Measurements from ENCODE around the gene SMYD3. TPM values are rescaled to one million over a fixed set of nuclear protein-coding genes. Genes with fewer than 3 reads are reported as not detected.

The SMYD3 gene
- total RNA-seq, 1 donor from 2014 or later, result 35.4 TPM

DNA sequence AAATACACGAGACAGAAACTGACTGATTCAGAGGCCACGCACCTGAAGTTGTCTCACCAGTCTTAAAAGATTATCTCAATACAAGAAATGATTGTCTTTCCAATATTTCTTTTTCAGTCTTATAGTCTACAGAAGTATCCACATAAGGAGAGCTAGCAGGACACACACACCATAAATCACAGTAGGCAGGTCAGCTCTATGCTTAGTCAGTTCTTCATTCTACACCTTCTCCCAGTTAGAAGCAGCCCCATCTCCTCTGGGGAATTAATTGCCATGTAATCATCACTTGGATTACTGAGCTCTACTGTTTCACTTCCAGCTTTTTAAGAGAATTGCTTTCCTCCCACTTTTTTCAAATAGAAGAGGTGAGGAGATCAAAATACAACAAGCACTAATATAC, 59.6 kb downstream of the SMYD3 start:
- Mint-ChIP-seq H3K27me3 (ENCODE audit: unreplicated experiment) (no peaks in the 10 kb centered on the region), H3K4me1 (ENCODE audit: low read depth, unreplicated experiment) (peaks cover 15% of the 10 kb centered on the region), H3K27ac (ENCODE audit: unreplicated experiment) (no peak overlapping the region), H3K36me3 (ENCODE audit: unreplicated experiment) (peaks cover 3% of the 10 kb centered on the region), H3K4me3 (ENCODE audit: unreplicated experiment) (no peak overlapping the region), H3K9me3 (ENCODE audit: unreplicated experiment) (no peaks in the 10 kb centered on the region)
- TF ChIP-seq, protein P1, sequence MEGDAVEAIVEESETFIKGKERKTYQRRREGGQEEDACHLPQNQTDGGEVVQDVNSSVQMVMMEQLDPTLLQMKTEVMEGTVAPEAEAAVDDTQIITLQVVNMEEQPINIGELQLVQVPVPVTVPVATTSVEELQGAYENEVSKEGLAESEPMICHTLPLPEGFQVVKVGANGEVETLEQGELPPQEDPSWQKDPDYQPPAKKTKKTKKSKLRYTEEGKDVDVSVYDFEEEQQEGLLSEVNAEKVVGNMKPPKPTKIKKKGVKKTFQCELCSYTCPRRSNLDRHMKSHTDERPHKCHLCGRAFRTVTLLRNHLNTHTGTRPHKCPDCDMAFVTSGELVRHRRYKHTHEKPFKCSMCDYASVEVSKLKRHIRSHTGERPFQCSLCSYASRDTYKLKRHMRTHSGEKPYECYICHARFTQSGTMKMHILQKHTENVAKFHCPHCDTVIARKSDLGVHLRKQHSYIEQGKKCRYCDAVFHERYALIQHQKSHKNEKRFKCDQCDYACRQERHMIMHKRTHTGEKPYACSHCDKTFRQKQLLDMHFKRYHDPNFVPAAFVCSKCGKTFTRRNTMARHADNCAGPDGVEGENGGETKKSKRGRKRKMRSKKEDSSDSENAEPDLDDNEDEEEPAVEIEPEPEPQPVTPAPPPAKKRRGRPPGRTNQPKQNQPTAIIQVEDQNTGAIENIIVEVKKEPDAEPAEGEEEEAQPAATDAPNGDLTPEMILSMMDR (IDR thresholded peaks at IDR 0.05; ENCODE audit: partially characterized antibody, unreplicated experiment), result no peak
- no peak for DNase-seq

GRCh38 chr1:246445503-246445902, 61.6 kb downstream of the SMYD3 start:
- peaks cover 3% of the 10 kb centered on the region for H3K36me3 Mint-ChIP-seq (ENCODE audit: unreplicated experiment)

GRCh38 chr1:246444617-246445016, 62.5 kb downstream of the SMYD3 start:
- H3K9me3 Mint-ChIP-seq (ENCODE audit: unreplicated experiment), result no peaks in the 10 kb centered on the region
- H3K4me1 Mint-ChIP-seq (ENCODE audit: low read depth, unreplicated experiment), result peaks cover 12% of the 10 kb centered on the region

More at GRCh38 chr1:246445503-246445902, 61.6 kb downstream of the SMYD3 start:
- Mint-ChIP-seq H3K9me3 (ENCODE audit: unreplicated experiment) (no peaks in the 10 kb centered on the region), H3K27ac (ENCODE audit: unreplicated experiment) (no peak overlapping the region), H3K4me1 (ENCODE audit: low read depth, unreplicated experiment) (peaks cover 12% of the 10 kb centered on the region), H3K4me3 (ENCODE audit: unreplicated experiment) (no peak overlapping the region), H3K27me3 (ENCODE audit: unreplicated experiment) (no peaks in the 10 kb centered on the region)
- no peak for DNase-seq
- TF ChIP-seq, protein P1 (IDR thresholded peaks at IDR 0.05; ENCODE audit: partially characterized antibody, unreplicated experiment), result no peak

GRCh38 chr1:246437961-246438360, 69.1 kb downstream of the SMYD3 start:
- no peak overlapping the region for H3K4me3 Mint-ChIP-seq (ENCODE audit: unreplicated experiment)

More at GRCh38 chr1:246444617-246445016, 62.5 kb downstream of the SMYD3 start:
- H3K36me3 Mint-ChIP-seq (ENCODE audit: unreplicated experiment), result peaks cover 3% of the 10 kb centered on the region
- H3K27me3 Mint-ChIP-seq (ENCODE audit: unreplicated experiment), result no peaks in the 10 kb centered on the region
- H3K4me3 Mint-ChIP-seq (ENCODE audit: unreplicated experiment), result no peak overlapping the region
- TF ChIP-seq, protein P1 (IDR thresholded peaks at IDR 0.05; ENCODE audit: partially characterized antibody, unreplicated experiment), result no peak
- no peak for DNase-seq
- no peak overlapping the region for H3K27ac Mint-ChIP-seq (ENCODE audit: unreplicated experiment)

DNA sequence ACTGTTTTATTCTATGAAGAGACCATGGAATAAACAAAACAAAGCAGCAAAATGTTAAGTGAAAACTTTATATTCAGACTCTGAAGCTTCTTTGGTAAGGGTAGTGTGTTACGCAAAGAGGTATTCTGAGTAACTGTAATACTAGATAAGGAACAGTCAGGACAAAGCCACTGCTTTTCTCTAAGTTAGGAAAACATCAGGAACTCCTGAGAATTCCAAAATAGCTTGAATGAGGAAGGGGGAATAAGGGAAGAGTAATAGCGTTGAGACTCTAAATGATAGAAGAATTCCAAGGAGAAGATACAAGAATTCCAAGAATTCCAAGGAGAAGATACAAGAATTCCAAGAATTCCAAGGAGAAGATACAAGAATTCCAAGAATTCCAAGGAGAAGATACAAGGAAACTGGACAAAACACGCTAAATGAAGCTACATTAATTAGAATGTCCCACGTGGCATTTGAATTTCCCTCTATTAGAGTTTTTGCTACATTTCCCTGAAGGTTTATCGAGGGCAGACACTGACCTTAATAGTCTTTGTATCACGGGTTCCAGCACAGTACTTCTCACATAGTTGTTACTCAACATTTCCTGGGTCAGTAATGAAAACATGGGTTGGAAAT, 71.5 kb downstream of the SMYD3 start:
- TF ChIP-seq, protein P1 (IDR thresholded peaks at IDR 0.05; ENCODE audit: partially characterized antibody, unreplicated experiment), result no peak
- H3K27ac Mint-ChIP-seq (ENCODE audit: unreplicated experiment), result no peak overlapping the region
- H3K36me3 Mint-ChIP-seq (ENCODE audit: unreplicated experiment), result no peaks in the 10 kb centered on the region
- H3K4me3 Mint-ChIP-seq (ENCODE audit: unreplicated experiment), result no peak overlapping the region
- no peaks in the 10 kb centered on the region for H3K9me3 Mint-ChIP-seq (ENCODE audit: unreplicated experiment)
- no peaks in the 10 kb centered on the region for H3K27me3 Mint-ChIP-seq (ENCODE audit: unreplicated experiment)
- DNase-seq, result no peak
- peaks cover 11% of the 10 kb centered on the region for H3K4me1 Mint-ChIP-seq (ENCODE audit: low read depth, unreplicated experiment)

More at GRCh38 chr1:246437961-246438360, 69.1 kb downstream of the SMYD3 start:
- no peak for DNase-seq
- Mint-ChIP-seq H3K9me3 (ENCODE audit: unreplicated experiment) (no peaks in the 10 kb centered on the region), H3K27me3 (ENCODE audit: unreplicated experiment) (no peaks in the 10 kb centered on the region), H3K4me1 (ENCODE audit: low read depth, unreplicated experiment) (peaks cover 10% of the 10 kb centered on the region), H3K27ac (ENCODE audit: unreplicated experiment) (no peak overlapping the region), H3K36me3 (ENCODE audit: unreplicated experiment) (no peaks in the 10 kb centered on the region)
- TF ChIP-seq, protein P1 (IDR thresholded peaks at IDR 0.05; ENCODE audit: partially characterized antibody, unreplicated experiment), result no peak
